ENCODE measurements around the gene RHOBTB1.

DNA sequence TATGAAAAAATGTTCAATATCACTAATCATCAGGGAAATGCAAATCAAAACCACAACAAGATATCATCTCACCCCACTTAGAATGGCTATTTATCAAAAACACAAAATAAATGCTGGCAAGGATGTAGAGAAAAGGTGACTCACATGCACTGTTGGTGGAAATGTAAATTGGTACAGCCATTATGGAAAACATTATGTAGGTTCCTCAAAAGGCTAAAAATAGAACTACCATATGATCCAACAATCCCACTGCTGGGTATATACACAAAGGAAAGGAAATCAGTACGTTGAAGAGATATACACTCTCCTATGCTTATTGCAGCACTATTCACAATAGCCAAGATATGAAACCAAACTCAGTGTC is 115.5 kb downstream of the RHOBTB1 start:
- TF ChIP-seq POLR2A (IDR thresholded peaks at IDR 0.05; ENCODE audit: low read depth, low read length) (no peak), TAF1 (IDR thresholded peaks at IDR 0.05; ENCODE audit: borderline replicate concordance, low read depth, low read length) (no peak)

Data from GM12892 (cell line).